Measurements from ENCODE around the gene HAGH.

HAGH gene

GRCh38 chr16:1781254-1781653, 45.4 kb downstream of the HAGH start:
- H3K9me3 ChIP-seq (ENCODE audit: insufficient read depth, low read depth, low read length) = no peaks in the 10 kb centered on the region
- peak overlapping the region; percentile 73 for H3K9ac ChIP-seq (ENCODE audit: low read depth, low read length)
- H3K36me3 ChIP-seq (ENCODE audit: insufficient read depth, low read depth, low read length) = peaks cover 18% of the 10 kb centered on the region; the same call in 1 of the 2 replicates
- H3K4me1 ChIP-seq (ENCODE audit: insufficient read depth, low read length) = peaks cover 4% of the 10 kb centered on the region
- no peak overlapping the region for H3K27ac ChIP-seq (ENCODE audit: low read length)
- H3K27me3 ChIP-seq (ENCODE audit: insufficient read depth, low read length) = no peaks in the 10 kb centered on the region
- H3K4me3 ChIP-seq (ENCODE audit: low read length) = peak overlapping the region; percentile 96

- no peak overlapping the region for H3K9ac ChIP-seq (ENCODE audit: low read depth, low read length)
- H3K27ac ChIP-seq (ENCODE audit: low read length) = no peak overlapping the region
- H3K4me3 ChIP-seq (ENCODE audit: low read length) = no peak overlapping the region
- no peaks in the 10 kb centered on the region for H3K9me3 ChIP-seq (ENCODE audit: insufficient read depth, low read depth, low read length)
- H3K27me3 ChIP-seq (ENCODE audit: insufficient read depth, low read length) = no peaks in the 10 kb centered on the region
- peaks cover 4% of the 10 kb centered on the region for H3K4me1 ChIP-seq (ENCODE audit: insufficient read depth, low read length)
- H3K36me3 ChIP-seq (ENCODE audit: insufficient read depth, low read depth, low read length) = peaks cover 18% of the 10 kb centered on the region; the same call in 1 of the 2 replicates
Measured at GRCh38 chr16:1780677-1781072, 46.0 kb downstream of the HAGH start.

GRCh38 chr16:1779741-1780676, 46.6 kb downstream of the HAGH start:
- Histone ChIP-seq H3K27me3 (ENCODE audit: insufficient read depth, low read length) (no peaks in the 10 kb centered on the region), H3K4me1 (ENCODE audit: insufficient read depth, low read length) (peaks cover 4% of the 10 kb centered on the region), H3K4me3 (ENCODE audit: low read length) (no peak overlapping the region), H3K27ac (ENCODE audit: low read length) (no peak overlapping the region), H3K9me3 (ENCODE audit: insufficient read depth, low read depth, low read length) (no peaks in the 10 kb centered on the region), H3K36me3 (ENCODE audit: insufficient read depth, low read depth, low read length) (peaks cover 25% of the 10 kb centered on the region; the same call in 1 of the 2 replicates), H3K9ac (ENCODE audit: low read depth, low read length) (no peak overlapping the region)

GRCh38 chr16:1779234-1779701, 47.4 kb downstream of the HAGH start:
- Histone ChIP-seq H3K4me3 (ENCODE audit: low read length) (no peak overlapping the region), H3K9me3 (ENCODE audit: insufficient read depth, low read depth, low read length) (no peaks in the 10 kb centered on the region), H3K27ac (ENCODE audit: low read length) (no peak overlapping the region), H3K4me1 (ENCODE audit: insufficient read depth, low read length) (peaks cover 4% of the 10 kb centered on the region), H3K36me3 (ENCODE audit: insufficient read depth, low read depth, low read length) (peaks cover 29% of the 10 kb centered on the region; the same call in 1 of the 2 replicates), H3K9ac (ENCODE audit: low read depth, low read length) (no peak overlapping the region), H3K27me3 (ENCODE audit: insufficient read depth, low read length) (no peaks in the 10 kb centered on the region)

- Histone ChIP-seq H3K4me1 (ENCODE audit: insufficient read depth, low read length) (no peaks in the 10 kb centered on the region; the same call in 1 of the 2 replicates), H3K9me3 (ENCODE audit: insufficient read depth, low read depth, low read length) (no peaks in the 10 kb centered on the region), H3K4me3 (ENCODE audit: low read length) (no peak overlapping the region), H3K36me3 (ENCODE audit: insufficient read depth, low read depth, low read length) (peaks cover 29% of the 10 kb centered on the region; the same call in 1 of the 2 replicates), H3K27ac (ENCODE audit: low read length) (no peak overlapping the region), H3K9ac (ENCODE audit: low read depth, low read length) (no peak overlapping the region), H3K27me3 (ENCODE audit: insufficient read depth, low read length) (no peaks in the 10 kb centered on the region)
Measured at GRCh38 chr16:1778200-1779179, 48.1 kb downstream of the HAGH start.

- H3K27me3 ChIP-seq (ENCODE audit: insufficient read depth, low read length) = no peaks in the 10 kb centered on the region
- H3K36me3 ChIP-seq (ENCODE audit: insufficient read depth, low read depth, low read length) = peaks cover 29% of the 10 kb centered on the region; the same call in 1 of the 2 replicates
- H3K9me3 ChIP-seq (ENCODE audit: insufficient read depth, low read depth, low read length) = no peaks in the 10 kb centered on the region
- no peak overlapping the region for H3K4me3 ChIP-seq (ENCODE audit: low read length)
- no peaks in the 10 kb centered on the region; the same call in 1 of the 2 replicates for H3K4me1 ChIP-seq (ENCODE audit: insufficient read depth, low read length)
- no peak overlapping the region for H3K9ac ChIP-seq (ENCODE audit: low read depth, low read length)
- no peak overlapping the region for H3K27ac ChIP-seq (ENCODE audit: low read length)
Measured at GRCh38 chr16:1777375-1778199, 49.0 kb downstream of the HAGH start.

GRCh38 chr16:1776991-1777374, 49.6 kb downstream of the HAGH start:
- peaks cover 29% of the 10 kb centered on the region; the same call in 1 of the 2 replicates for H3K36me3 ChIP-seq (ENCODE audit: insufficient read depth, low read depth, low read length)
- no peaks in the 10 kb centered on the region; the same call in 1 of the 2 replicates for H3K4me1 ChIP-seq (ENCODE audit: insufficient read depth, low read length)

GRCh38 chr16:1776672-1776955, 50.0 kb downstream of the HAGH start:
- Histone ChIP-seq H3K27ac (ENCODE audit: low read length) (no peak overlapping the region), H3K4me3 (ENCODE audit: low read length) (no peak overlapping the region), H3K36me3 (ENCODE audit: insufficient read depth, low read depth, low read length) (peaks cover 29% of the 10 kb centered on the region; the same call in 1 of the 2 replicates), H3K9me3 (ENCODE audit: insufficient read depth, low read depth, low read length) (no peaks in the 10 kb centered on the region), H3K9ac (ENCODE audit: low read depth, low read length) (no peak overlapping the region), H3K27me3 (ENCODE audit: insufficient read depth, low read length) (no peaks in the 10 kb centered on the region), H3K4me1 (ENCODE audit: insufficient read depth, low read length) (no peaks in the 10 kb centered on the region; the same call in 1 of the 2 replicates)

More at GRCh38 chr16:1776991-1777374, 49.6 kb downstream of the HAGH start:
- Histone ChIP-seq H3K9ac (ENCODE audit: low read depth, low read length) (no peak overlapping the region), H3K9me3 (ENCODE audit: insufficient read depth, low read depth, low read length) (no peaks in the 10 kb centered on the region), H3K27ac (ENCODE audit: low read length) (no peak overlapping the region), H3K27me3 (ENCODE audit: insufficient read depth, low read length) (no peaks in the 10 kb centered on the region), H3K4me3 (ENCODE audit: low read length) (no peak overlapping the region)

GRCh38 chr16:1775846-1776671, 50.6 kb downstream of the HAGH start:
- Histone ChIP-seq H3K4me3 (ENCODE audit: low read length) (no peak overlapping the region), H3K27me3 (ENCODE audit: insufficient read depth, low read length) (no peaks in the 10 kb centered on the region), H3K9me3 (ENCODE audit: insufficient read depth, low read depth, low read length) (no peaks in the 10 kb centered on the region), H3K27ac (ENCODE audit: low read length) (no peak overlapping the region), H3K36me3 (ENCODE audit: insufficient read depth, low read depth, low read length) (peaks cover 29% of the 10 kb centered on the region; the same call in 1 of the 2 replicates), H3K4me1 (ENCODE audit: insufficient read depth, low read length) (no peaks in the 10 kb centered on the region; the same call in 1 of the 2 replicates), H3K9ac (ENCODE audit: low read depth, low read length) (no peak overlapping the region)
